SH-SY5Y (cell line): Measurements from ENCODE around the gene PIEZO2.

ENCODE experiments used
- GATA2 ChIP-seq: IDR thresholded peaks from 2 replicates; pipeline ENCODE4 v1.6.1; 2011; ENCODE audit warnings: mild to moderate bottlenecking, low read depth, low read length
- GATA3 ChIP-seq: IDR thresholded peaks from 2 replicates; pipeline ENCODE4 v1.6.1; 2011; ENCODE audit warnings: low read depth, mild to moderate bottlenecking, low read length, moderate library complexity

The PIEZO2 gene

DNA sequence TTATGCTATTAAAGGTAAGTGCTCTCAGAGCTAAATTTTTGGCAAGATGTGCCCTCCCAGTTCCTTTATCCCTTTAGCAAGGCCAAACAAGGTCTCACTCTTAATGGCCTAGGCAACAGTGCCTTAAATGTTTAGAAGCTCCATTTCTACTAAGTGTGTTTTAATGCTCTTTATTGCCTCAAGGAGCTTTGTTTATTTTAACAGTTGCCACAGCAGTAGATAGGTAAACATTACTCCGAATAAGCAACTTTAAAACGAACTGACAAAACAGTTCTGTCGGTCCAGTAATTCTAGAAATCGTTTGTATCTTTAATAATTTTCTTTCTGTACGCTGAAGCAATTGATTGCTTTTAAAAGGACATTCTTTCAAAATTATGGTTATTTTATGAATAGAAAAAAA lies 74.5 kb downstream of the PIEZO2 start:
- TF ChIP-seq GATA3 (no peak), GATA2 (no peak)

GRCh38 chr18:11073971-11074370 lies 75.4 kb downstream of the PIEZO2 start:
- no peak for TF ChIP-seq GATA2
- TF ChIP-seq GATA3, result no peak

- TF ChIP-seq GATA3, result no peak
- TF ChIP-seq GATA2, result no peak
Measured at GRCh38 chr18:11072632-11073031, 76.7 kb downstream of the PIEZO2 start.

DNA sequence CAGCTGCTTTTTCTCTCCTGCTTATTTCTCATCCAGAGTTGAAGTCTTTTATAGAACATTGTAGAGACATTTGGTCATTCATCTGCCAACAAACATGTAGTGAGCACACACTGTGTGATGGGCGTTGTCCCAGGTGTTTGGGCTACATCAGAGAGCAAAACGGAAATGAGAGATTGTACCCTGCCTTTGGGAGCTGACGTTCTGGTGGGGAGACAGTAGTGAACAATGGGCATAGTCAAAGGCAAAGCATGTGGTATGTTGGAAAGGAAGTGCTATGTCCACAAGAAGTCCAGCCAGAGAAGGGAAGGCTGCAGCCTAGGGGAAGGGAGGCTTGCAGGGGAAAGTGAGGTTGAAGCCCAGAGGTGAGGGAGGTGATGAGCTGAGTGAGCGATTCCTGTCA lies 78.1 kb downstream of the PIEZO2 start:
- TF ChIP-seq GATA3 (no peak), GATA2 (no peak)

DNA sequence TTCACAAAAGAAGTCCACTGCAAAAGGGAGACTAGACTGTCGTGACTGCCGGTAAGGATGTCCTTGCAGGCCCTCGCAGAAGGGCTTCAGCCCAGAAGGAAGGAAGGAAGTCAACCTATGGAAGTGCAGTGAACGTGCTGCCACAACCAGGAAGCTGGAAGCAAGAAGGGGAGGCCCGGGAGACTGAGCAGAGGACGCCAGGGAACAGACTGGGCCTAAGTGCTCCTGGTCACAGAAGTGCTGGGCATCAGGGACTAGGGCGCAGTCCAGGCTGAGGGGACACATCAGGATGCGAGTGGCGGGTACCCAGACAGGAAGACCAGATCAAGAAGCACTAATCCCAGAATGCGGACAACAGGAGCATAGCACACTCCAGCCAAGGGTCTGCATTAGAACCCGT lies 78.8 kb downstream of the PIEZO2 start:
- TF ChIP-seq GATA2 (no peak), GATA3 (no peak)

GRCh38 chr18:11066038-11066437 lies 83.3 kb downstream of the PIEZO2 start:
- no peak for TF ChIP-seq GATA2
- TF ChIP-seq GATA3, result no peak

DNA sequence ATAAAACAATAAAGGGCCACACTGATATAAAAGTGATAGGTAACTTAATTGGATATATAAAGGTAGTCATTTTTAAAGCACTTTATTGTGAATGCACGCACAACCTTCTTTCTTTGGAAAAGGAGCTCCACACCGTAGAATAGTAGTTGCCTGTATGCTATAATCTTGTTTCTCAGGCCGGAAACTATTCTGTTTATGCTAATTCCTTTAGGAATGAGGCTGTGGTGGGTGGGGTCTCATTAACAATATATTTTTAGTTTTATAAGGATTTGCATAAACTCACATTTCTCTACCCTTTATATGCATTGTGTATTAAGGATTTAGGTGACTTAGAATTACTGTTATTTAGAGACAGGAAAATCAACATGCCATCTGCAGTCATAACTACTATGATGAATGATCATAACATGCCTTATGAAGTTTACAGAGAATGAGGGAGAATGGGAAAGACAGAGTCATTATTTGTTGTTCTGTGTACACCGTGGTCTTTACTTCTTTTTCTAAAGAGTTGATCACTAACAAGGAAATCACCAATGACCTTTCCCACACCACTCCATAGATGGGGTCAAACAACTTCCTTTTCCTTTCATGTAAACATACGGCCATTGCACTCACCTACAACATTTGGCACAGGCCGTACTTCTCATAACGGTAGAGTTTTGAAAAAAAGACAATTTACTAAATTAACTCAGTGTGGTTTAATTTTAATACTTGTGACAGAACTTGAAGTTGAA lies 84.5 kb downstream of the PIEZO2 start:
- TF ChIP-seq GATA2 (no peak), GATA3 (no peak)

DNA sequence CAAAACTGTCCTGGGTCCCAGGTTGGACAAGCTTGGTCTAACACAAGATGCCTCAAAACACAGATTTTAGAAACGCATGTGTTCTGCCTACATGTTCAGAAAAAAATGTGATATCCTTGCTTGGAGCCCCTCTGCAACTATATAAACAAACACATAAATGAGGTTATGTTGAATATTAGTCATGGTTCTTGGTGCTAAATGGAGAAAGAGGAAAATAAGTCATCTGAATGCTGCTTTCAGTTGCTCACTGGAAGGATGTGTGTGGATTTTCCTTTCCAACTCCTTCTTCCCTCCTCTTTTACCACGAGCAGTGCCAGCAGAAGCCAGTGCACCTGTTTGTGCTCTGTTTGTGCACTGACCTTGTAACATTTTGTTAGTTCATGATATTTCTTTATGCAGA lies 85.3 kb downstream of the PIEZO2 start:
- TF ChIP-seq GATA3 (no peak), GATA2 (no peak)

DNA sequence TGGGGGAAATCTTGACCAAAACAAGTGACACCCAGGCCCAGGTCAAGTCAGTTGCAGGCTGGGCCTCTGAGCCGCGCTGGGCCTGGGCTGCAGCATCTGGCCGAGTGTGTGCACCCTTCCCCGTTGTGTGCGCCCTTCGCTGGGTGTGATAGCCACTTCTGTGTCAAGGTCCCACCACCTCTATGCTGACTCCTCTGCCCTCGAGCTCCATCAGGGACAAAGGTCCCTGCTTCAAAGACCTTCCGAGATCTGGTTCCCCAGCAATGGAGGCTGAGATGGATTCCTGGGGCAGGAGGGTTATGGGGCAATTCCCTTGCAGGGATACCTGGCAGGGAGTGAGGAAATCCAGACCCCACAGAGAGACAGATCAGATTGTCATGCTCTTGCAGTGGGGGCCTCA lies 93.6 kb downstream of the PIEZO2 start:
- TF ChIP-seq GATA2, result no peak
- no peak for TF ChIP-seq GATA3

DNA sequence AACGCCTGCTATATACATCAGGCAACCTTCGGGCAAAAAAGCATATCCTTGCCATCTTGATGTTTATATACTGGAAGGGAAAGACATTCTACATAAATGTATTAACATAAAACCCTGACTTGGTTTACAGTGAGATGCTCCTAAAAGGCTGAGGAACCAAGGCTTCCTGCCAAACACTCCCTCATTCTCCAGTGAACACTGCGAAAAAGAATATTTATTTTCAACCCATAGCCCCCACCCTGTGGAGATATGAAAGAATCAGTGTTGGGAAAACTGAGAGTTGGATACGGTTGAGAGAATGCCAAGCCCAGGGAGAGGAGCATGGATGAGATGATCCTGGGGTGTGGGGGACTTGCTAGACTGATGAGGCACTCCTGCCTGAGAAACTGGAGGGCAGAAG lies 94.9 kb downstream of the PIEZO2 start:
- TF ChIP-seq GATA2 (no peak), GATA3 (no peak)

DNA sequence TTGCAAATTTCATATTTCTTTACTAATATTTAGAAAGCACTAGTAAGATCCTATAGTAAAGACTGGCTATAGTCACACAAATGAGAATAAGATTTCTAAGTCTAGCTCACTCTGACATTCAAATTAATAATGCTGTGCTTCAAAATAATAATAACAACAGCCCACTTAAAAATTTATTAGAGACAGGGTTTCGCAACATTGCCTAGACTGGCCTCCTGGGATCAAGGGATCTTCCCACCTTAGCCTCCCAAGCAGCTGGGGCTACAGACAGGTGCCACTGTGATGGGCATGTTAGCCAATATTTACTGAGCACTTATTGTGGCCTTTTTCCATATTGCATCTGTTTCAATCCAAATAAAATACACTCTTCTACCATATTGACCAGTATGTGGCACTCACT lies 96.1 kb downstream of the PIEZO2 start:
- TF ChIP-seq GATA3, result no peak
- TF ChIP-seq GATA2, result no peak

GRCh38 chr18:11052800-11053199 lies 96.6 kb downstream of the PIEZO2 start:
- no peak for TF ChIP-seq GATA2

- TF ChIP-seq GATA3, result no peak
- no peak for TF ChIP-seq GATA2
Measured at GRCh38 chr18:11051462-11051861, 97.9 kb downstream of the PIEZO2 start.

GRCh38 chr18:11050966-11051365 lies 98.4 kb downstream of the PIEZO2 start:
- TF ChIP-seq GATA3 (no peak), GATA2 (no peak)

DNA sequence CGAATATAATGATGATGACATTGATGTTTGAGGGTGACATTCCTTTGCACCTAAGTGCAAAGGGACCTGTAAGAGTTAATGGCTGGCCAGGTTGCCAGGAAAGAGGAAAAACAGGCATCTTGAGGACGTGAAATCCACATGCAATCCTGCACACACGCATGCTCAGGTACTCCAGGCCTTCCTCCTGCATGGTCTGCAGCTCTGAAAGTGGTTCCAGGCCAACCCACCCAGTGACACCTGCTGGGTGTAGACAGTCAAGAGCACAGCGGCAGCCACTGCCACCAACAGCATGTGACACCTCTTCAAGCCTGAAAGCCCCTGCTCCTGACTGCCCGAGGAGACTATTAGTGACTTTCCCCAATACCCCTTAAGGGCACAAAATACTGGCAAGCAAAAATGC lies 101.6 kb downstream of the PIEZO2 start:
- TF ChIP-seq GATA2 (no peak), GATA3 (no peak)

DNA sequence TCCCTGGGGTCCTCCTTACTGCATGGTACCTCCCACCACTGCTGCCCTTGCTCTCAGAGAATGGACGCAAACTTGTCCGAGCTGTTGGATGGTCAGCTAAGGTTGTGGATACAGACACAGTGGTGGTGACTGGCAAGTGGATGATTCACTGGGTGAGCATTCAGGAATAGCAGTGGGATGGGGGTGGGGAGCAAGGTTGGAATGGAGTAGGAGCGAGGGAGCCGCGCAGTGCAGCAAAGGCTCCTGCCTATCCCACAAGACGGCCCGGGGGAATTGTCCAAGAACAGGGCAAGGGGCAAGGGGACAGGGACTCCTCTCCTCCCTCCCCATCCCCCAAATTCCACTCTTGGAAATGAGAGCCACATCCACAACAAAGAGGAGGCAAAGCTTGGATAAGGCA lies 102.2 kb downstream of the PIEZO2 start:
- no peak for TF ChIP-seq GATA2
